ENCODE measurements around the gene EEF1AKMT1. TPM values are rescaled to one million over a fixed set of nuclear protein-coding genes. Genes with fewer than 3 reads are reported as not detected.
A peak's percentile ranks its signal among the peaks of the same experiment; 100 is the strongest.

Gene EEF1AKMT1
- total and polyA plus RNA-seq, 3 experiments from 2014 or later, result 13.9 to 21.5 (median 20.1) TPM

DNA sequence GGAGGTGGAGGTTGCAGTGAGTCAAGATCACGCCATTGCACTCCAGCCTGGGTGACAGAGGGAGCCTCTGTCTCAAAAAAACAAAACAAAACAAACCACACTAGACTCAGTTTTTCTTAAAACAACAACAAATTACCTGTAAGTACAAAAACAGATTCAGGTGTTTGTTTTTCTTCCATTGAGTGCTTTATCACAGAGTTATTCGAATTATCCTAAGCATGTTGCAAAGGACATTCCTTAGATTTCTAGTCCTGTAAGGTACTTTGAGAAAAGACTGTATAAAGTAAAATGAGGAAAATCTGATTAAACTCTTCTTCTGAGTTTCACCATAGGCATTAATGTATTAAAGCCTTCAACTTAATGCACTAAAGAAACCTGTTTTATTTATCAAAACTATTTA is 2.2 kb upstream of the EEF1AKMT1 start:
- H3K9me3 Mint-ChIP-seq, result no peaks in the 10 kb centered on the region
- ChIA-PET POLR2A (interaction anchor here (0.7 kb wide), 1 partner anchor 35 kb away, joined by 3 read pairs; no protein-coding TSS in a partner anchor), CTCF (no interaction called here)
- peaks cover 0 to 12% (median 2%) of the 10 kb centered on the region in 3 donors for H3K36me3 Mint-ChIP-seq
- no peaks in the 10 kb centered on the region for H3K27me3 ChIP-seq (ENCODE audit: insufficient read depth, low read length, poor library complexity, severe bottlenecking)
- H3K4me3 Mint-ChIP-seq, result no peak overlapping the region
- H3K27ac ChIP-seq (ENCODE audit: low read depth, low read length), result no peak overlapping the region
- H3K4me1 ChIP-seq (ENCODE audit: insufficient read depth, low read length), result peaks cover 19% of the 10 kb centered on the region
- H3K27ac Mint-ChIP-seq, result no peak overlapping the region
- H3K27me3 Mint-ChIP-seq, result no peaks in the 10 kb centered on the region
- no peaks in the 10 kb centered on the region for H3K36me3 ChIP-seq (ENCODE audit: insufficient read depth, low read length)
- no peak for DNase-seq
- H3K4me3 ChIP-seq (ENCODE audit: low read length), result no peak overlapping the region
- no peaks in the 10 kb centered on the region for H3K9me3 ChIP-seq (ENCODE audit: low read length)
- H3K4me1 Mint-ChIP-seq, result peaks cover 21 to 33% (median 28%) of the 10 kb centered on the region in 3 donors

DNA sequence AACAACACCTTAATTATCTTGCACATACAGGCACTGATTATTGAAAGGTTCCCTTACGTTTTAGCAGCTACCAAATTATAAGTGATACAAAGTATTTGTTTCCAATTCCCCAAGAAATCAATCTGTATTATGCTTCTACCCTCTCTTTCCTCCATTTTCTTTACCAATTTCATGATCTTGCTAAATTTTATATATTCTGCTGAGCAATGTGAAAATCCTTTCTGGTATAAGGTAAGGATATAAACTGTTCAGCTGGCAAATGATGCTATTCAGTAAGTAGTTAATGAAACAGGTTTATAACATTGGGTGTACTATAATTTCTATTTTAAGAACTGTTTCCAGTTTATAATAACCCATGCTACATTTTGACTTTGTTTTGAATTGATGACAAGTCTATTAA is 985 bp upstream of the EEF1AKMT1 start:
- Histone ChIP-seq H3K36me3 (ENCODE audit: insufficient read depth, low read length) (no peaks in the 10 kb centered on the region), H3K27me3 (ENCODE audit: insufficient read depth, low read length, poor library complexity, severe bottlenecking) (no peaks in the 10 kb centered on the region), H3K9me3 (ENCODE audit: low read length) (no peaks in the 10 kb centered on the region), H3K27ac (ENCODE audit: low read depth, low read length) (no peak overlapping the region), H3K4me3 (ENCODE audit: low read length) (no peak overlapping the region), H3K4me1 (ENCODE audit: insufficient read depth, low read length) (peaks cover 19% of the 10 kb centered on the region)
- Mint-ChIP-seq H3K27ac (peak overlapping the region in 6 of 8 donors; percentile 57 to 100 (median 92)), H3K36me3 (peaks cover 8 to 20% (median 8%) of the 10 kb centered on the region in 3 donors), H3K4me3 (peak overlapping the region in 6 of 7 donors; percentile 54 to 97 (median 81)), H3K9me3 (peaks cover 0 to 5% (median 3%) of the 10 kb centered on the region in 5 donors), H3K27me3 (no peaks in the 10 kb centered on the region), H3K4me1 (peaks cover 21 to 41% (median 37%) of the 10 kb centered on the region in 3 donors)
- CTCF ChIA-PET, result no interaction called here
- POLR2A ChIA-PET, result interaction anchor here (2.7 kb wide), 1 partner anchor 71 kb away, joined by 9 read pairs; the partner anchor contains the start of gene IL17D
- no peak for DNase-seq

DNA sequence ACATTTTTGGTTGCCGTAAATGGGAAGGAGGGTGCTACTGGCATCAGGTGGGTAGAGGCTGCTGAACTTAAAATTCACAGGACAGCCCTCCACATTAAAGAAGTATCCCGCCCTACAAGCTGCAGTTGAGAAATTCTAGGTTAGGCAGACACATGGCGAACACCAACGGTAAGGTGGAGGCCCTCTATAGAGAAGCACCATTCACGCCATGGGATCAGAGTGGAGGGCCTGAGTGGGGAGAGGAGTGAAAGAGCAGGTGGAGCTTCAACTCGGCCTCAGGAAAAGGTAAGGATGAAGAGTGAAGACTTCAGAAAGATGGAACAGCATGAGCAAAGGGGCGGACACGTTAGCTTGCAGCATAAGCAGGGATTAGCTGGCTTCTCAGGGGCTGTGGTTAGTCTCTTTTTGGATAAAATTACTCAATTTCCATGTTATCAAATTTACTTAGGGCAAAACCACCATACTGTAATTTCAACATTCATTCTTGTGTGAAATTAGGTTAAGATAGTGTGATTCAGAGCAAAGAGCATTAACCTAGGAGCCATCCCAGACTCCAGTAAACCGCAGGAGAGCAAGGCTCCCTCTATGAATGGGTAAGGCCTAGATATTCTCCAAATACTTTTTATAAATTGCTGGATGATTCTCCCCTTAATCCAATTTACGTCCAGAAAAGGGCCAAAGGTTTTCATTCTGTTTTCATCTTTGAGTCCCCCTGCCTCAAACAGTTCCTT is 1.2 kb downstream of the EEF1AKMT1 start:
- Mint-ChIP-seq H3K4me3 (peak overlapping the region; percentile 85 to 97 (median 92)), H3K4me1 (peaks cover 21 to 45% (median 38%) of the 10 kb centered on the region in 3 donors), H3K9me3 (peaks cover 5 to 20% (median 17%) of the 10 kb centered on the region in 5 donors), H3K27ac (peak overlapping the region; percentile 96 to 100 (median 98)), H3K36me3 (peaks cover 11 to 39% (median 29%) of the 10 kb centered on the region in 3 donors), H3K27me3 (no peaks in the 10 kb centered on the region)
- POLR2A ChIA-PET, result interaction anchor here (0.7 to 2.7 kb wide), 2 partner anchors 69 to 388 kb away, joined by 3 to 9 read pairs; partner anchors contain the start of gene IL17D
- CTCF ChIA-PET, result interaction anchor here (1.8 kb wide), 1 partner anchor 69 kb away, joined by 5 read pairs; the partner anchor contains the start of gene IL17D
- Histone ChIP-seq H3K27ac (ENCODE audit: low read depth, low read length) (peak overlapping the region; percentile 92), H3K36me3 (ENCODE audit: insufficient read depth, low read length) (no peaks in the 10 kb centered on the region), H3K4me3 (ENCODE audit: low read length) (peak overlapping the region; percentile 85), H3K9me3 (ENCODE audit: low read length) (no peaks in the 10 kb centered on the region), H3K27me3 (ENCODE audit: insufficient read depth, low read length, poor library complexity, severe bottlenecking) (no peaks in the 10 kb centered on the region), H3K4me1 (ENCODE audit: insufficient read depth, low read length) (peaks cover 19% of the 10 kb centered on the region)
- peak in 1 of 5 donors; percentile 17 for DNase-seq

DNA sequence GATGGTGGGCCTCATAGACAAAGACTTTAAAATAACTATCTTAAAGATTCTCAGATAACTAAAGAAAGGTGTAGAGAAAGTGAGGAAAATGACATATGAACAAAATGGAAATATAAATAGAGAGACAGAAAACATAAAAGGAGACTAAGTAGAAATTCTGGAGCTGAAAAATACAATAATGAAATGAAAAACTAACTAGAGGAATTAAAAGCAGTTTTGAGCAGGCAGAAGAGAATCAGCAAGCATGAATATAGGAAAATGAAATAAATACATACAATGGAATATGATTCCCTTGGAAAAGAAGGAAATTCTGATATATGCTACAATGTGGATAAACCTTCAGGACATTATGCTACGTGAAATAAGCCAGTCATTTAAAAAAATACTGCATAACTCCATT is 3.9 kb downstream of the EEF1AKMT1 start:
- H3K27me3 Mint-ChIP-seq, result no peaks in the 10 kb centered on the region
- CTCF ChIA-PET, result no interaction called here
- no peaks in the 10 kb centered on the region for H3K27me3 ChIP-seq (ENCODE audit: insufficient read depth, low read length, poor library complexity, severe bottlenecking)
- H3K4me1 ChIP-seq (ENCODE audit: insufficient read depth, low read length), result peaks cover 19% of the 10 kb centered on the region
- peaks cover 14 to 43% (median 33%) of the 10 kb centered on the region in 3 donors for H3K36me3 Mint-ChIP-seq
- peak overlapping the region in 4 of 8 donors; percentile 6 to 80 (median 39) for H3K27ac Mint-ChIP-seq
- H3K4me3 Mint-ChIP-seq, result peak overlapping the region in 1 of 7 donors; percentile 34
- H3K9me3 ChIP-seq (ENCODE audit: low read length), result no peaks in the 10 kb centered on the region
- no peak overlapping the region for H3K27ac ChIP-seq (ENCODE audit: low read depth, low read length)
- DNase-seq, result no peak
- no peak overlapping the region for H3K4me3 ChIP-seq (ENCODE audit: low read length)
- H3K9me3 Mint-ChIP-seq, result peaks cover 7 to 29% (median 21%) of the 10 kb centered on the region in 5 donors
- no peaks in the 10 kb centered on the region for H3K36me3 ChIP-seq (ENCODE audit: insufficient read depth, low read length)
- POLR2A ChIA-PET, result no interaction called here
- peaks cover 20 to 40% (median 38%) of the 10 kb centered on the region in 3 donors for H3K4me1 Mint-ChIP-seq

- Histone ChIP-seq H3K9me3 (ENCODE audit: low read length) (no peaks in the 10 kb centered on the region), H3K27ac (ENCODE audit: low read depth, low read length) (no peak overlapping the region), H3K36me3 (ENCODE audit: insufficient read depth, low read length) (no peaks in the 10 kb centered on the region), H3K27me3 (ENCODE audit: insufficient read depth, low read length, poor library complexity, severe bottlenecking) (no peaks in the 10 kb centered on the region), H3K4me3 (ENCODE audit: low read length) (no peak overlapping the region), H3K4me1 (ENCODE audit: insufficient read depth, low read length) (peaks cover 14% of the 10 kb centered on the region)
- peak overlapping the region in 1 of 8 donors; percentile 80 for H3K27ac Mint-ChIP-seq
- H3K36me3 Mint-ChIP-seq, result peaks cover 14 to 43% (median 33%) of the 10 kb centered on the region in 3 donors
- no peaks in the 10 kb centered on the region for H3K27me3 Mint-ChIP-seq
- no peak overlapping the region for H3K4me3 Mint-ChIP-seq
- ChIA-PET POLR2A (no interaction called here), CTCF (interaction anchor here (1.7 kb wide), 1 partner anchor 65 kb away, joined by 6 read pairs; the partner anchor contains the start of gene IL17D)
- peaks cover 18 to 36% (median 32%) of the 10 kb centered on the region in 3 donors for H3K4me1 Mint-ChIP-seq
- no peak for DNase-seq
- peaks cover 7 to 29% (median 21%) of the 10 kb centered on the region in 5 donors for H3K9me3 Mint-ChIP-seq
Measured at GRCh38 chr13:20769091-20769490, 4.7 kb downstream of the EEF1AKMT1 start.

GRCh38 chr13:20767309-20767943 is 6.3 kb downstream of the EEF1AKMT1 start:
- Mint-ChIP-seq H3K4me1 (peaks cover 6 to 22% (median 20%) of the 10 kb centered on the region in 3 donors), H3K27me3 (no peaks in the 10 kb centered on the region), H3K9me3 (peaks cover 7 to 29% (median 21%) of the 10 kb centered on the region in 5 donors), H3K4me3 (no peak overlapping the region), H3K27ac (no peak overlapping the region), H3K36me3 (peaks cover 14 to 35% (median 33%) of the 10 kb centered on the region in 3 donors)
- ChIA-PET POLR2A (no interaction called here), CTCF (interaction anchor here (1.7 kb wide), 1 partner anchor 64 kb away, joined by 6 read pairs; the partner anchor contains the start of gene IL17D)
- H3K9me3 ChIP-seq (ENCODE audit: low read length), result no peaks in the 10 kb centered on the region
- no peak overlapping the region for H3K27ac ChIP-seq (ENCODE audit: low read depth, low read length)
- peaks cover 7% of the 10 kb centered on the region for H3K4me1 ChIP-seq (ENCODE audit: insufficient read depth, low read length)
- no peak overlapping the region for H3K4me3 ChIP-seq (ENCODE audit: low read length)
- no peaks in the 10 kb centered on the region for H3K36me3 ChIP-seq (ENCODE audit: insufficient read depth, low read length)
- H3K27me3 ChIP-seq (ENCODE audit: insufficient read depth, low read length, poor library complexity, severe bottlenecking), result no peaks in the 10 kb centered on the region
- no peak for DNase-seq

DNA sequence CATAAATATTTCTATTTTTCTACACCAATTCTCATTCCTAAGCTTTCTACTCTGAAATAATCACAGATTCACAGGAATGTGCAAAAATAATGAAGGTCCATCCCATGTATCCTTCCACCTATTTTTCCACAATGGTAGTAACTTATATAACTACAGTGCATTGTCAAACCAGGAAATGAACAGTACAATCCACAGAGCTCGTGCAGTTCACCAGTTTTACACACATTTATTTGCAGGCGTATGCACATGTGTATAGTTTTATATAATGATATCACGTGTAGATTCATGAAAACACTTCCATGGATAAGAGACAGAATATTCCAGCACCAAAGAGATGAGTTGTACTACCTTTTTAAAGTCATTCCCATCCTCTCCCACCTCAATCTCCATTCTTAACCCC is 12.9 kb downstream of the EEF1AKMT1 start:
- no peak overlapping the region for H3K4me3 Mint-ChIP-seq
- Histone ChIP-seq H3K9me3 (ENCODE audit: low read length) (no peaks in the 10 kb centered on the region), H3K36me3 (ENCODE audit: insufficient read depth, low read length) (no peaks in the 10 kb centered on the region), H3K4me3 (ENCODE audit: low read length) (no peak overlapping the region), H3K4me1 (ENCODE audit: insufficient read depth, low read length) (no peaks in the 10 kb centered on the region), H3K27ac (ENCODE audit: low read depth, low read length) (no peak overlapping the region), H3K27me3 (ENCODE audit: insufficient read depth, low read length, poor library complexity, severe bottlenecking) (no peaks in the 10 kb centered on the region)
- H3K4me1 Mint-ChIP-seq, result no peaks in the 10 kb centered on the region
- no peaks in the 10 kb centered on the region for H3K27me3 Mint-ChIP-seq
- H3K36me3 Mint-ChIP-seq, result peaks cover 7 to 36% (median 15%) of the 10 kb centered on the region in 3 donors
- H3K9me3 Mint-ChIP-seq, result peaks cover 0 to 17% (median 6%) of the 10 kb centered on the region in 5 donors
- ChIA-PET CTCF (no interaction called here), POLR2A (no interaction called here)
- DNase-seq, result no peak
- H3K27ac Mint-ChIP-seq, result no peak overlapping the region

DNA sequence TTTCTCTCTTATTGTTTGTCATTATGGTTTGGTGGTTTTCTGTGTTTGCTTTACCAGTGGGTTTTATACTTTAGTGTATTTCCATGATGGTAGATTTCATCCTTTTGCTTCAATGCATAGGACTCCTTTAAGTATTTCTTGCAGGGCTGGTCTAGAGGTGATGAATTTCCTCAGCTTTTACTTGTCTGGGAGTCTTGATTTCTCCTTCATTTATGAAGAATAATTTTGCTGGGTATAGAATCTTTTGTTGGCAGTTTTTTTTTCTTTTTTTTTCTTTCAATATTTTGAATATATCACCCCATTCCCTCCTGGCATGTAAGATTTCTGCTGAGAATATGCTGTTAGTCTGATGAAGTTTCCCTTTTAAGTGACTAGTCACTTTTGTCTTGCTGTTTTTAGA is 19.8 kb downstream of the EEF1AKMT1 start:
- Mint-ChIP-seq H3K36me3 (peaks cover 17 to 77% (median 36%) of the 10 kb centered on the region in 3 donors), H3K4me3 (no peak overlapping the region), H3K9me3 (peaks cover 34 to 70% (median 52%) of the 10 kb centered on the region in 5 donors), H3K4me1 (no peaks in the 10 kb centered on the region), H3K27me3 (peaks cover 0 to 4% of the 10 kb centered on the region in 2 donors), H3K27ac (no peak overlapping the region)
- ChIA-PET CTCF (no interaction called here), POLR2A (no interaction called here)
- Histone ChIP-seq H3K4me3 (ENCODE audit: low read length) (no peak overlapping the region), H3K4me1 (ENCODE audit: insufficient read depth, low read length) (no peaks in the 10 kb centered on the region), H3K27ac (ENCODE audit: low read depth, low read length) (no peak overlapping the region), H3K27me3 (ENCODE audit: insufficient read depth, low read length, poor library complexity, severe bottlenecking) (no peaks in the 10 kb centered on the region), H3K36me3 (ENCODE audit: insufficient read depth, low read length) (no peaks in the 10 kb centered on the region), H3K9me3 (ENCODE audit: low read length) (no peaks in the 10 kb centered on the region)
- DNase-seq, result no peak
